Osteoblast (primary cell): ENCODE results near the gene LHPP. TPM values are rescaled to one million over a fixed set of nuclear protein-coding genes. Genes with fewer than 3 reads are reported as not detected.
"Not testable (repeated sequence)": the region's sequence is repeated elsewhere in the genome, so short reads cannot be mapped to it uniquely, and the experiment has no call there.

ENCODE experiments used
- DNase-seq: peaks from one replicate; pipeline ENCODE4 v3.0.0; 2011; ENCODE audit warnings: low spot score, mixed read lengths; ENCODE audit not compliant: insufficient read length; ENCODE audit errors: missing footprints
- H2AFZ ChIP-seq: 2 replicates; pipeline ENCODE4 v1.6.0; 2011; ENCODE audit warnings: mild to moderate bottlenecking, low read length
- H3K27ac ChIP-seq: 2 replicates; pipeline ENCODE4 v1.5.1; 2011; ENCODE audit warnings: mild to moderate bottlenecking, low read depth, low read length, moderate library complexity
- H3K27me3 ChIP-seq: 2 replicates; pipeline ENCODE4 v1.6.0; 2012; ENCODE audit warnings: mild to moderate bottlenecking, control low read depth, inconsistent platforms, low read length, moderate library complexity; ENCODE audit not compliant: insufficient read depth
- H3K36me3 ChIP-seq: 2 replicates; pipeline ENCODE4 v1.5.1; 2011; ENCODE audit warnings: mild to moderate bottlenecking, low read length, control low read depth, moderate library complexity; ENCODE audit not compliant: insufficient read depth
- H3K4me1 ChIP-seq: 2 replicates; pipeline ENCODE4 v1.5.1; 2011; ENCODE audit warnings: mild to moderate bottlenecking, low read length, control low read depth, moderate library complexity; ENCODE audit not compliant: insufficient read depth
- H3K4me2 ChIP-seq: 2 replicates; pipeline ENCODE4 v1.6.0; 2011; ENCODE audit warnings: mild to moderate bottlenecking, low read length; ENCODE audit not compliant: insufficient read depth
- H3K4me3 ChIP-seq: fragments of 200-600 bp; sonication (generic); 3 replicates; pipeline ENCODE4 v1.5.1; 2012; ENCODE audit warnings: mild to moderate bottlenecking, low read length, inconsistent platforms; ENCODE audit not compliant: insufficient read depth
- H3K79me2 ChIP-seq: 2 replicates; pipeline ENCODE4 v1.6.0; 2012; ENCODE audit warnings: mild to moderate bottlenecking, low read length, control low read depth, inconsistent platforms; ENCODE audit not compliant: insufficient read depth
- H3K9me3 ChIP-seq: 2 replicates; pipeline ENCODE4 v1.5.1; 2011; ENCODE audit warnings: low read depth, low read length, control low read depth
- H4K20me1 ChIP-seq: 2 replicates; pipeline ENCODE4 v1.6.0; 2012; ENCODE audit warnings: mild to moderate bottlenecking, low read length, control low read depth; ENCODE audit not compliant: insufficient read depth
- CTCF ChIP-seq: IDR thresholded peaks from 2 replicates; pipeline ENCODE4 v1.5.1; 2011; ENCODE audit warnings: mild to moderate bottlenecking, low read depth, low read length, moderate library complexity; ENCODE audit errors: extremely low read depth
- total RNA-seq: library from RNA; depleted of rRNA; stranded (reverse); fragments of >200 nt; gene quantifications from 2 replicates; pipeline ENCODE4 v1.2.3, GENCODE V29; 2012

Gene LHPP
- total RNA-seq, 1 donor, result 17.7 TPM

- Histone ChIP-seq H3K4me3 (no peak overlapping the region), H3K27me3 (peaks cover 22% of the 10 kb centered on the region), H2AFZ (no peak overlapping the region), H3K36me3 (no peaks in the 10 kb centered on the region), H3K4me2 (no peak overlapping the region), H3K4me1 (no peaks in the 10 kb centered on the region), H4K20me1 (no peaks in the 10 kb centered on the region), H3K27ac (no peak overlapping the region), H3K79me2 (no peaks in the 10 kb centered on the region), H3K9me3 (no peaks in the 10 kb centered on the region)
- no peak for DNase-seq
- no peak for TF ChIP-seq CTCF
Measured at GRCh38 chr10:124429576-124429975, 32.0 kb upstream of the LHPP start.

GRCh38 chr10:124430077-124430476 is 31.5 kb upstream of the LHPP start:
- Histone ChIP-seq H2AFZ (no peak overlapping the region), H3K9me3 (no peaks in the 10 kb centered on the region), H3K27ac (no peak overlapping the region), H3K4me1 (no peaks in the 10 kb centered on the region), H3K4me3 (no peak overlapping the region), H3K79me2 (no peaks in the 10 kb centered on the region), H4K20me1 (no peaks in the 10 kb centered on the region), H3K4me2 (no peak overlapping the region), H3K36me3 (no peaks in the 10 kb centered on the region), H3K27me3 (peaks cover 22% of the 10 kb centered on the region)
- DNase-seq, result no peak
- no peak for TF ChIP-seq CTCF

GRCh38 chr10:124433461-124433860 is 28.2 kb upstream of the LHPP start:
- no peak overlapping the region for H3K4me2 ChIP-seq
- no peak for TF ChIP-seq CTCF

GRCh38 chr10:124435683-124436082 is 25.9 kb upstream of the LHPP start:
- H3K79me2 ChIP-seq, H3K27me3 ChIP-seq, H3K4me3 ChIP-seq, H3K9me3 ChIP-seq, H3K4me1 ChIP-seq, H3K4me2 ChIP-seq, H3K36me3 ChIP-seq, H2AFZ ChIP-seq, H3K27ac ChIP-seq, DNase-seq, H4K20me1 ChIP-seq: not testable (repeated sequence)

More at GRCh38 chr10:124433461-124433860, 28.2 kb upstream of the LHPP start:
- H3K27ac ChIP-seq, result no peak overlapping the region
- no peaks in the 10 kb centered on the region for H3K9me3 ChIP-seq
- no peaks in the 10 kb centered on the region for H4K20me1 ChIP-seq
- H3K36me3 ChIP-seq, result no peaks in the 10 kb centered on the region
- H3K79me2 ChIP-seq, result no peaks in the 10 kb centered on the region
- no peak for DNase-seq
- peaks cover 6% of the 10 kb centered on the region for H3K27me3 ChIP-seq
- no peak overlapping the region for H2AFZ ChIP-seq
- H3K4me3 ChIP-seq, result no peak overlapping the region
- H3K4me1 ChIP-seq, result no peaks in the 10 kb centered on the region
